ENCODE measurements around the gene RBCK1. TPM values are rescaled to one million over a fixed set of nuclear protein-coding genes. Genes with fewer than 3 reads are reported as not detected.
A peak's percentile ranks its signal among the peaks of the same experiment; 100 is the strongest.

The RBCK1 gene
- total and polyA plus RNA-seq, 8 donors = 34.9 to 148 (median 44.7) TPM

DNA sequence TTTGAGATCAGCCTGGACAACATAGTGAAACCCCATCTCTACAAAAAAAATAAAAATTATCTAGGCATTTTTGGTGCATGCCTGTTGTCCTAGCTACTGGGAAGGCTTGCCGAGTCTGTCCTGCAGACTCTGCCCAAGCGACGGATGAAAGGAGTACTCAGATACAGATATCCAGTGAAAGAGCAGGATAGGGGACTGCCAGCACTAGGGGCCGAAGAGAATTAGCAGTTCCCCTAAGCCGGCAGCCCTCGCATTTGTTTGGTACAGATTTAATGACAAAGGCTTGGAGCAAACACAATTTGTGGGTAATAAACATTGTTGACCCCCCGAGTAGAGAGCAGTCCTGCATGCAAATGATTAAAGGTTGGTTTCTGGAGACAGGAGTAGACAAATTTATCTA lies 59.7 kb downstream of the RBCK1 start:
- TF ChIP-seq CTCF (IDR thresholded peaks at IDR 0.05) = no peak
- intact Hi-C loops (cut with DNase I) = no loop called here
- Histone ChIP-seq H3K27me3 (no peaks in the 10 kb centered on the region), H3K4me3 (no peak overlapping the region), H3K27ac (no peak overlapping the region), H3K4me1 (no peaks in the 10 kb centered on the region), H3K36me3 (no peaks in the 10 kb centered on the region), H3K9me3 (no peaks in the 10 kb centered on the region)
- no peak for ATAC-seq
- 77 to 81% methylated on average over 7 of the region's 7 CpGs for WGBS, 2 donors
- no peak for FAIRE-seq
- no peak for DNase-seq

DNA sequence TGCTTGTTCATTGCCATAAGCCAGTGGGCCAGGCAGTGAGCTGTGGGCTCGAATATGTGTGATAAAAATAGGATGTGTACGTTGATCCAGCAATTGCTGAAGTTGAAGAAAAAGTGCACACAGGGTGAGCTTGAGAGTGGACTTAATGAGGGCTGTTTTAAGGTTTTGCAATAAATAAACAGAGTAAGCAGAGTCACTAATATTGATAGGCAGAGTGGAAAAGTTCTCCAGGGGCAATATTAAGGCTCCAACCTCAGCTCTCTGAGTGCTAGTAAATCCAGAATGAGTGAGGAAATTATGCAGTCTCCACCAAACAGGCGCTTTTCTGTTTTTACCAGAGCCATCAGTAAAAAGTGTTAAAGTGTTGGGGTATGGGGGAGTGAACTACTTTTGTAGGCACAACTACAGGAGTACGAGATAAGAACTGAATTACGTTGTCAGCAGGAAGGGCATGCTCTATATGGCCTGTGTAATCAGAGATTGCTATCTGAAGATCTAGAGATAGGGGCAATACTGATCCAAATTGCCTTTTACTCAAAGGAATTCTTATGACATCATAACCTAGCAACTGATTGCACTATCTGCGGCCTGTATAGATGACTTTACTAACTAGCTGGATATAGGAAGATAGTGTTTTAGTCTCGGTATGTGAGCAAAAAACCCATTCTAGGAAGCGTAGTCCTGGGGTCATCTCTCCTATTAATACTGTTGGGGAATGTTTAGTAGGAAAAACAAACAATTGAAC lies 61.8 kb downstream of the RBCK1 start:
- Histone ChIP-seq H3K27me3 (no peaks in the 10 kb centered on the region), H3K27ac (no peak overlapping the region), H3K9me3 (no peaks in the 10 kb centered on the region), H3K4me1 (no peaks in the 10 kb centered on the region), H3K36me3 (no peaks in the 10 kb centered on the region), H3K4me3 (no peak overlapping the region)
- no peak for DNase-seq
- intact Hi-C loops (cut with DNase I) = loop anchor here in 1 of 3 donors (10.0 kb wide), 1 partner anchor 115 kb away; no protein-coding TSS in a partner anchor
- no peak for TF ChIP-seq CTCF (IDR thresholded peaks at IDR 0.05)
- FAIRE-seq = no peak
- ATAC-seq = no peak
- 73 to 85% methylated on average over 8 of the region's 8 CpGs for WGBS, 2 donors

GRCh38 chr20:472137-472846 lies 64.2 kb downstream of the RBCK1 start:
- H3K4me3 ChIP-seq = no peak overlapping the region
- TF ChIP-seq CTCF (IDR thresholded peaks at IDR 0.05) = no peak
- FAIRE-seq (no peak), DNase-seq (no peak), ATAC-seq (no peak)
- H3K9me3 ChIP-seq = no peaks in the 10 kb centered on the region
- WGBS, 2 donors = 82 to 85% methylated on average over 9 of the region's 9 CpGs
- no peaks in the 10 kb centered on the region for H3K4me1 ChIP-seq
- no peaks in the 10 kb centered on the region for H3K36me3 ChIP-seq
- intact Hi-C loops (cut with DNase I) = loop anchor here in 1 of 3 donors (10.0 kb wide), 1 partner anchor 117 kb away; no protein-coding TSS in a partner anchor
- no peaks in the 10 kb centered on the region for H3K27me3 ChIP-seq
- no peak overlapping the region for H3K27ac ChIP-seq

DNA sequence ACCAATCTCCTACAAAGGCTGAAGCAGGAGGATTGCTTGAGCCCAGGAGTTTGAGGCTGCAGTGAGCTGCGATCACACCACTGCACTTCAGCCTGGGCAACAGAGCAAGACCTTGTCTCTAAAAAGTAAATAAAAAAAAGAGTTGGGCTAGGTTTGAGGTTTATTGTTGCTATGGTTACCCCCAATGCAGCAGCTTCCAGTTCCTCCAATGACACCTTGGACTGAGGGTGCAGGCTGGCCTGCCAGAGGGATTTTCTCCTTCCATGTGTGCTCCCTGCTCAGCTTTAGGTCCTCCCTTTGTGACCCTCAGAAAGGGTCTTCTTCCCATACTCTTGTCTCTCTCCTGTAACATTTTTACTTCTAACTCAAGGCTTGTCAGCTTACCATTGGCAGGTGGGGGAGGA lies 64.8 kb downstream of the RBCK1 start:
- no peak overlapping the region for H3K27ac ChIP-seq
- TF ChIP-seq CTCF (IDR thresholded peaks at IDR 0.05) = no peak
- FAIRE-seq = no peak
- H3K4me3 ChIP-seq = no peak overlapping the region
- H3K27me3 ChIP-seq = no peaks in the 10 kb centered on the region
- peak in 1 of 4 donors; percentile 11 for ATAC-seq
- no peaks in the 10 kb centered on the region for H3K36me3 ChIP-seq
- intact Hi-C loops (cut with DNase I) = loop anchor here in 1 of 3 donors (10.0 kb wide), 1 partner anchor 118 kb away; no protein-coding TSS in a partner anchor
- 88 to 93% methylated on average over 1 of the region's 1 CpG for WGBS, 2 donors
- no peak for DNase-seq
- H3K9me3 ChIP-seq = no peaks in the 10 kb centered on the region
- H3K4me1 ChIP-seq = no peaks in the 10 kb centered on the region
